ENCODE data around the gene SDK2. TPM values are rescaled to one million over a fixed set of nuclear protein-coding genes. Genes with fewer than 3 reads are reported as not detected.

Gene SDK2
- total and polyA plus RNA-seq, 2 experiments from 2014 or later = 0.74 to 5.1 TPM

DNA sequence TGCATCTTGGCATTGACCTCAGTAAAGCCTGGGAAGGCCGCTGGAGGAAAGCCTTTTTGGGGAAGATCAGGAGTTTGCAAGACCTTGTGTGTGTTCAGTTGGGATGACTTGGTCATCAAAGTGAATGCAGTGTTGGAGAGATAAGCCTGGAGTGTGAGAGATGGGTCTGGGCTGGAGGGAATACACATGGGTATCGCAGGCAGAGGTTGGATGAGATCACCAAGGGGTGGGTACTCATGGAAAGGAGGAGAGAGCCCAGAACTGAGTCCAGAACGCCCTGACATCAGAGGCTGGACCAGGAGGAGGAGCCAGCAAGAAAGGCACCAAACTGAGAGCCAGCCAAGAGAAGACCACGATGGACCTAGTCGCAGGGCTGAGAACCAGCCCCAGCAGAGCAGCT is 35.2 kb downstream of the SDK2 start (continued):
- TF ChIP-seq, protein P1, sequence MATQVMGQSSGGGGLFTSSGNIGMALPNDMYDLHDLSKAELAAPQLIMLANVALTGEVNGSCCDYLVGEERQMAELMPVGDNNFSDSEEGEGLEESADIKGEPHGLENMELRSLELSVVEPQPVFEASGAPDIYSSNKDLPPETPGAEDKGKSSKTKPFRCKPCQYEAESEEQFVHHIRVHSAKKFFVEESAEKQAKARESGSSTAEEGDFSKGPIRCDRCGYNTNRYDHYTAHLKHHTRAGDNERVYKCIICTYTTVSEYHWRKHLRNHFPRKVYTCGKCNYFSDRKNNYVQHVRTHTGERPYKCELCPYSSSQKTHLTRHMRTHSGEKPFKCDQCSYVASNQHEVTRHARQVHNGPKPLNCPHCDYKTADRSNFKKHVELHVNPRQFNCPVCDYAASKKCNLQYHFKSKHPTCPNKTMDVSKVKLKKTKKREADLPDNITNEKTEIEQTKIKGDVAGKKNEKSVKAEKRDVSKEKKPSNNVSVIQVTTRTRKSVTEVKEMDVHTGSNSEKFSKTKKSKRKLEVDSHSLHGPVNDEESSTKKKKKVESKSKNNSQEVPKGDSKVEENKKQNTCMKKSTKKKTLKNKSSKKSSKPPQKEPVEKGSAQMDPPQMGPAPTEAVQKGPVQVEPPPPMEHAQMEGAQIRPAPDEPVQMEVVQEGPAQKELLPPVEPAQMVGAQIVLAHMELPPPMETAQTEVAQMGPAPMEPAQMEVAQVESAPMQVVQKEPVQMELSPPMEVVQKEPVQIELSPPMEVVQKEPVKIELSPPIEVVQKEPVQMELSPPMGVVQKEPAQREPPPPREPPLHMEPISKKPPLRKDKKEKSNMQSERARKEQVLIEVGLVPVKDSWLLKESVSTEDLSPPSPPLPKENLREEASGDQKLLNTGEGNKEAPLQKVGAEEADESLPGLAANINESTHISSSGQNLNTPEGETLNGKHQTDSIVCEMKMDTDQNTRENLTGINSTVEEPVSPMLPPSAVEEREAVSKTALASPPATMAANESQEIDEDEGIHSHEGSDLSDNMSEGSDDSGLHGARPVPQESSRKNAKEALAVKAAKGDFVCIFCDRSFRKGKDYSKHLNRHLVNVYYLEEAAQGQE (IDR thresholded peaks at IDR 0.05; ENCODE audit: unreplicated experiment) = no peak
- TF ChIP-seq ZNF114 (CRISPR knock-in tag; IDR thresholded peaks at IDR 0.05) (no peak), EZH2phosphoT487 (IDR thresholded peaks at IDR 0.05; ENCODE audit: unreplicated experiment) (no peak), STAT1 (IDR thresholded peaks at IDR 0.05; ENCODE audit: unreplicated experiment) (no peak), CTCF (conservative IDR thresholded peaks at IDR 0.05; ENCODE audit: low read depth in 2 of 2) (no peak), NANOG (IDR thresholded peaks at IDR 0.05; ENCODE audit: borderline replicate concordance) (no peak), CREB1 (CRISPR knock-in tag; IDR thresholded peaks at IDR 0.05; ENCODE audit: low read depth) (no peak), ZNF331 (CRISPR knock-in tag; IDR thresholded peaks at IDR 0.05; ENCODE audit: low read depth) (no peak), JUNB (IDR thresholded peaks at IDR 0.05; ENCODE audit: unreplicated experiment) (no peak)

GRCh38 chr17:73605444-73605843 is 38.8 kb downstream of the SDK2 start:
- no peaks in the 10 kb centered on the region for H3K36me3 ChIP-seq (ENCODE audit: insufficient read depth)
- DNase-seq (ENCODE audit: low spot score) (no peak), ATAC-seq (no peak)
- H3K9me2 ChIP-seq (ENCODE audit: insufficient read depth) = no peaks in the 10 kb centered on the region
- peaks cover 6% of the 10 kb centered on the region for H3K4me1 Mint-ChIP-seq
- H4K20me1 ChIP-seq (replicated peaks; ENCODE audit: insufficient read depth) = no peaks in the 10 kb centered on the region
- no peak overlapping the region for H3K4me3 ChIP-seq
- peaks cover 9% of the 10 kb centered on the region for H3K27me3 Mint-ChIP-seq (ENCODE audit: insufficient read depth, low read depth, poor library complexity)
- no peak overlapping the region for H3K27ac Mint-ChIP-seq
- no peak overlapping the region for H3K4me3 Mint-ChIP-seq
- H3K27ac ChIP-seq (ENCODE audit: low read depth) = no peak overlapping the region
- H3K4me2 ChIP-seq = no peak overlapping the region
- H3K27me3 ChIP-seq (ENCODE audit: insufficient read depth) = no peaks in the 10 kb centered on the region
- no peaks in the 10 kb centered on the region; the same call in 2 of the 3 replicates for H3K36me3 Mint-ChIP-seq (ENCODE audit: low read depth)
- H3F3A ChIP-seq (replicated peaks; ENCODE audit: low read depth) = no peaks in the 10 kb centered on the region
- H3K4me1 ChIP-seq (ENCODE audit: insufficient read depth) = no peaks in the 10 kb centered on the region
- H3K79me2 ChIP-seq (replicated peaks; ENCODE audit: insufficient read depth) = no peaks in the 10 kb centered on the region
- H2AFZ ChIP-seq = no peak overlapping the region
- no peaks in the 10 kb centered on the region; the same call in 2 of the 3 replicates for H3K9me3 Mint-ChIP-seq
- no peak for TF ChIP-seq ZNF331 (CRISPR knock-in tag; IDR thresholded peaks at IDR 0.05; ENCODE audit: low read depth)
- no peak for TF ChIP-seq STAT1 (IDR thresholded peaks at IDR 0.05; ENCODE audit: unreplicated experiment)
- no peak for TF ChIP-seq NANOG (IDR thresholded peaks at IDR 0.05; ENCODE audit: borderline replicate concordance)
- TF ChIP-seq ZNF114 (CRISPR knock-in tag; IDR thresholded peaks at IDR 0.05) = no peak
- no peak for TF ChIP-seq ZNF462 (CRISPR knock-in tag; IDR thresholded peaks at IDR 0.05)
- TF ChIP-seq, protein P1 (IDR thresholded peaks at IDR 0.05; ENCODE audit: unreplicated experiment) = no peak
